Stimulated activated CD8-positive, alpha-beta memory T cell treated with anti-CD3 and anti-CD28 coated beads, Interleukin-2, amount 100 ng/mL, for 1 hour (primary cell): Measurements from ENCODE around the gene ACYP1.

Source experiments
- DNase-seq, 2 donors: peaks; one replicate each; pipeline ENCODE4 v3.0.0-alpha.2; 2020; ENCODE audit warnings: low read depth in 2 of 2

The ACYP1 gene

GRCh38 chr14:75063491-75064204 is at the start of gene ACYP1:
ACYP1 (minus strand) TSS chr14:75064024; CDS start chr14:75063553, 471 bp downstream.
- DNase-seq, result peak; percentile 82 to 83

GRCh38 chr14:75109877-75110276 is 46.1 kb upstream of the ACYP1 start:
- no peak for DNase-seq

GRCh38 chr14:75107186-75107585 is 43.4 kb upstream of the ACYP1 start:
- no peak for DNase-seq

DNA sequence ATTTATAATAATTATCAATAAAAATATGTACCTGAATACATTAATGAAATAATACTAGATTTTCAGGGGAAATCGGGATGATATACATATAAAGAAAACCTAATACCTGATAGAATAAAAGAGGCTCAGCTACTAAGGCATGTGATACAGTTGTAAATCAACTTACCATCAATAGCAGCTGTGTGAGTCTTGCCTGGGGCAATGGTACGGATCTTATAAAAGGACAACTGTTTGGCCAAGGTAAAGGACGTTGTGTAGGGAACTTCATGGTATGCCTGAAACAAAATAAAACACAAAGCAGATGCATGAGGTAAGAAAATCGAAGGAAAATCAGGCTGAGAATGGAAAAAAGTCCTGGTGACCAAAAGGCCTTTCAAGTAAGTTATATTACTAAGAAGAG is 37.7 kb upstream of the ACYP1 start:
- no peak for DNase-seq

DNA sequence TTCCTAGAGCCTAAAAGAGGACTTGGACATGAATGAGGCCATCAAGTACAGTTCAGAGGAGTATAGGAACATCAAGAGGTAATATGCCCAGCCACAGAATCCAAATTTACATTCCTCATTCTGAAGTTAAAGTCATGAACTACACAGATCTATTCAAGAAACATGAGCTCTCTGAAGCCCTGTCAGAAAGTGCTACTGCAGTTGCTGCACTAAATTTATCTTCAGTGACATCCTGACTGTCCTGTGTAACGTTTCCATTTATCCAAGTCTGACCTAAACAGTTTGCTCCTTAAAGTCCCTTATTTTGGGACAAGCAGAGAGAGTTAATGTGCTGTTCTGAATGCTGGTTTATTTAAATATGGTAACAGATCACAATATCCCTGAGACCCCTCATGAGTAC is 34.9 kb upstream of the ACYP1 start:
- no peak for DNase-seq

DNA sequence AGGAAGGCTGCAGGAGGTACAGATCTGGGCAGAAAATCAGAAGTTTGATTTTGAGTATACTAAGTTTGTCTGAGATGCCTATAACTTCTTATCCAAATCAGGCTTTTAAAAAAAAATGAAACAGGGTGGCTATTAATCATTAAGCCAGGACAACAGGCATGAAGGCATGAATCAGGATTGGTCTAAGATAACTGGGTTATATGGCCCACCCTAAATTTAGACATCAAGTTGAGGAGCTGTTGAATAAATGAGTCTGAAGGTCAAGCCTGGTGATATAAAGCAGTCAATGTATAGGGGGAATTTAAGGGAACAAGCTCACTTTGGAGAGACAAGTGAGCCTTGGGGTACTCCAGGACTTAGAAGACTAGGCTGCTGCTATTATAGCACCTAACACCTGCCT is 34.4 kb upstream of the ACYP1 start:
- no peak for DNase-seq

GRCh38 chr14:75096959-75097358 is 33.1 kb upstream of the ACYP1 start:
- no peak for DNase-seq

GRCh38 chr14:75095690-75096089 is 31.9 kb upstream of the ACYP1 start:
- DNase-seq, result no peak

- no peak for DNase-seq
Observed at GRCh38 chr14:75094896-75095295, 31.1 kb upstream of the ACYP1 start.

- DNase-seq, result no peak
Observed at GRCh38 chr14:75092698-75093097, 28.9 kb upstream of the ACYP1 start.

- DNase-seq, result no peak
Observed at GRCh38 chr14:75091251-75091650, 27.4 kb upstream of the ACYP1 start.

GRCh38 chr14:75090353-75090752 is 26.5 kb upstream of the ACYP1 start:
- DNase-seq, result no peak

DNA sequence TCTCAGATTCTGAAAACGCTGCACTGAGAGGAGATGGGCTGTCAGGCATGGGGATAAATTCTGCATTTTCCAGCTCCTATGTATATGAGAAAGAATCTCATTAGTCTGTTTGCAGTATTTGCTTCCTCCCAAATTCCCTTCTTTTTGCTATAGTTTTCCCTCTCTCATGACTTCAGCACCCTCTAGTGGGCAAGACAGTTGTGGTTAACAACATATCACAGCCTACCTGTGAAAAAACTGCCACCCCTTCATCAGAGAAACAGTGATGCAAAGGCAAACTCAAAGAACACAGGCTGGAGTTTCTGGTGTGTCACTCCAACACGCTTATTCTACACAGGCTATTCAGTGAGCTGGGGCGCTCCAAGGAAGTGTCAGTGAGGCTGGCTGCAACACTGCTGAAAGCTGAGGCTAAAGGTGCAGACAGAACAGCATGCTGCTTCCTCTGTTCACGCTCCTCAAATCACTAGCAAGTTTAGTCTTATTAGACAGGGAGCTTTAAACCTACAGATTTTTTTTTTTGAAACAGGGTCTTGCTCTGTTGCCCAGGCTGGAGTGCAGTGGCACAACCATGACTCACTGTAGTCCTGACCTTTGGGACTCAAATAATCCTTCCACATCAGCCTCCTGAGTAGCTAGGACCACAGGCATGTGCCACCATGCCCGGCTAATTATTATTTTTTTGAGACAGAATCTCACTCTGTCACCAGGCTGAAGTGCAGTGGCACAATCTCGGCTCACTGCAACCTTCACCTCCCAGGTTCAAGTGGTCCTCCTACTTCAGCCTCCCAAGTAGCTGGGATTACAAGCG is 24.9 kb upstream of the ACYP1 start:
- DNase-seq, result no peak

- no peak for DNase-seq
Observed at GRCh38 chr14:75088153-75088552, 24.3 kb upstream of the ACYP1 start.

DNA sequence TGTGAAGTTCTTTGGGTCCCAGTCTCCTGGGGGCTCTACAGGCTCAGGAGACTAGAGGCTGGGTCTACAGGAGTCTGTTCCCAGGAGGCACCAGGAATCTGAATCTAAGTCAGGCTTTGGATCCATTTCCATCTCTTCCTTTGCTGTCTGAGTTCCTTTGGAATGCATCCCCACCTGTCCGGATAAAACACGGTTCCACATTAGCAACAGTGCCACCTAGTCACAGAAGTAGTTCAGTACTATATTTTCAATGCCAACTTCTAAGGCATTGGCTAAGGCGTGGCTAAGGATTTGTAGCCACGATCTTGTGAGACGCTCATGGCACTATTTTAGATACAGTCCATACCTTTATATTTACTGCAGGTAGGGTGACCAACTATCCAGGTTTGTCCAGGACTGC is 20.7 kb upstream of the ACYP1 start:
- DNase-seq, result no peak

GRCh38 chr14:75083271-75083670 is 19.4 kb upstream of the ACYP1 start:
- no peak for DNase-seq

DNA sequence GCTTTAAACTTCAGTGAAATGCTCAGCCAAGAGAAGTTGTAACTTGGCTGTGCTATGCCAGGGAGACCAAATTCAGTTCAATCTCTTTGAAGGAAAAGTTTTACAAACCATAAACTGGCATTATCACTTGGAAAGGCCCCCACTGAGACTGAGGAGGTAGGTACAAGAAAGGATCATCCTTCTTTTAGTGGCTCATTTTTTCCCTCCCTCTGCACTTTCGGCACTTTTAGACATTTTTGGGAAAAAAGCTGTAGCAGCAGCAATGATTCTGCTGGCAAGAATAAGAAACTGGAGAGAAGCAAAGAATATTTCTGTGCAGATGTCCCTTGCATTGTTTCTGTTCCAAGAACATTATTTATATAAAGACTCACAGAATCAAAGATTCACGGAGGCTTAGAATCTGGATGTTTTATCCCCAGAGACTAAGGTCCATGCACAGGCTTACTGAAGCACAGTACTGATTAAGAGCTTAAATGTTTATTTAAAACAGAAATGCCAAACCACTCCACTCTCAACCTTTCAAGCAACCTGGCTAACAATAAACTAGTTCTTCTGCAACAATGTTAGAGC is 17.9 kb upstream of the ACYP1 start:
- DNase-seq, result no peak

DNA sequence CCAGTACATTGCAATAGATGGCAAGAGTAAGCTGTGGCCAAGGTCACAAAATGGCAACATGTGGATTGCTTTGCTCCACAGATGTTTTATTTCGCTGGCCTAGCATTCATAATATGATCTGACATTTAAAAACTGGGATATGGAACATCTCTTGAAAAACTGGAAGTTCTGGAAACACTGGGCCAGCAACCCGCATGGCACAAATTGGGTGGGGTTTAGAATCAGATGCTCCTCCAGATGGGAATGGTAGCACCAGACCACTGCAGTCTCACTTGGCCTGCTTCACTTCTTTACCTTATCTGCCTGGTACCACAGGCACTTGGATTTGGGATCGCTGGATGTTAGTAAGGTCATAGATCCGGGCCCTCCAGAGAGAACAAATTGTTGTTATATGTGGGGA is 15.7 kb upstream of the ACYP1 start:
- no peak for DNase-seq

DNA sequence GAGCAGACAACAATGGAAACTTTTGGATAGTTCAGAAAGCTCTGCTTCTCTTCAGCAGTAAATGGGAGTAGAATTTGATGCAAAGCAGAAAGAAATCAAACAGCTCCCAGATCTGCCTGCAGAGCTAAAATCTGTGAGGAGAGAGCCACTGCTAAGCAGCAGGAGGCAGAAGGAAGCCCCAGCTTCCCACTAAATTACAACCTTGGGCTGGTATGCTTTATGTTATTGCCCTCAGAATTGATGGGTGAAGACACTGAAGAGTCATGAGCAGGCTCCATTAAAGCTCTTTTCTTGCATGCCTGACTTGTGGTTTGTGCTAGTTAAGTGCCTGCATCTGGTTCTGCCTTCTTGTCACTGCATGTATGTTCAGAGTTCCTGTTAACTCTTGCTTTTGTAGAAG is 14.0 kb upstream of the ACYP1 start:
- no peak for DNase-seq

GRCh38 chr14:75070383-75070782 is 6.6 kb upstream of the ACYP1 start:
- no peak for DNase-seq

GRCh38 chr14:75069811-75070145 is 6.0 kb upstream of the ACYP1 start:
- DNase-seq, result no peak

DNA sequence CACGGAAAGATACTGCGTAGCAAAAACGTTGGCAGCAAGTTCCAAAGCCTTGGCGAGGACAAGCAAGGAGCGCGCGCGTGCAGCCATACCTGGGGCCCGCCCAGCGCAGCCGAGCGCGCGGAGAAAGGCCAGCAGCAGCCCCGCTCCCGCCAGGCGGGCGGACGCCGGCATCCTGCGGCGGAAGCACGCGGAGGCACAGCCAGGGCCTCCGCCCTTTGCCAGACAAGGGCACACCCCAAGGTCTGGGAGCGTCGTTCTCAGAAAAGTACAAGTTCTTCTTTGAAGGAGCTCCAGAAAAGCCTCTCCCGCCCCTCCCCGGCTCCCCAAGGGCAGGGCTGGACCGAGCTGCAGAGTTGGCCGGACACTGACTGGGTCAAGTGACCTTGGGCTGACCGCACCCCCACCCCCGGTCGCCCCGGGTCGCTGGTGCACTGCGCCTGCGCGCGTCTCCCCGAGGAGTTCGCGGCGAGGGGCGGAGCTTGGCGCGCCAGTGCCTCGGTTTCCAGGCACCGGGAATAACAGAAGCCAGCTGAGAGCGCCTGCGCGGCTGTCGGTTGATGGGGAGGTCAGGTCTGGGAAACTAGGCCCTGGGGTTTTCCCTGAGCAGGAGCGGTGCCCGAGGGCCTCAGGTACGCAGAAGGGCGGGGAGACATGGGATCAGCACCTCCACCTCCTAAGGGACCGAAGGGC is 5.4 kb upstream of the ACYP1 start, which contains the start of gene ZC2HC1C:
ZC2HC1C (plus strand) TSS at position 521 of the 690 bp plus-strand sequence. CDS start 933 bp downstream, outside the sequence.
- DNase-seq, result peak in 1 of 2 donors; percentile 26
